ENCODE results near the gene TIAM2.
"Not testable (repeated sequence)": the region's sequence is repeated elsewhere in the genome, so short reads cannot be mapped to it uniquely, and the experiment has no call there.

- TF ChIP-seq, protein P1, sequence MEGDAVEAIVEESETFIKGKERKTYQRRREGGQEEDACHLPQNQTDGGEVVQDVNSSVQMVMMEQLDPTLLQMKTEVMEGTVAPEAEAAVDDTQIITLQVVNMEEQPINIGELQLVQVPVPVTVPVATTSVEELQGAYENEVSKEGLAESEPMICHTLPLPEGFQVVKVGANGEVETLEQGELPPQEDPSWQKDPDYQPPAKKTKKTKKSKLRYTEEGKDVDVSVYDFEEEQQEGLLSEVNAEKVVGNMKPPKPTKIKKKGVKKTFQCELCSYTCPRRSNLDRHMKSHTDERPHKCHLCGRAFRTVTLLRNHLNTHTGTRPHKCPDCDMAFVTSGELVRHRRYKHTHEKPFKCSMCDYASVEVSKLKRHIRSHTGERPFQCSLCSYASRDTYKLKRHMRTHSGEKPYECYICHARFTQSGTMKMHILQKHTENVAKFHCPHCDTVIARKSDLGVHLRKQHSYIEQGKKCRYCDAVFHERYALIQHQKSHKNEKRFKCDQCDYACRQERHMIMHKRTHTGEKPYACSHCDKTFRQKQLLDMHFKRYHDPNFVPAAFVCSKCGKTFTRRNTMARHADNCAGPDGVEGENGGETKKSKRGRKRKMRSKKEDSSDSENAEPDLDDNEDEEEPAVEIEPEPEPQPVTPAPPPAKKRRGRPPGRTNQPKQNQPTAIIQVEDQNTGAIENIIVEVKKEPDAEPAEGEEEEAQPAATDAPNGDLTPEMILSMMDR (IDR thresholded peaks at IDR 0.05; ENCODE audit: borderline replicate concordance, extremely low read depth, low read length, poor library complexity, severe bottlenecking): not testable (repeated sequence)
- not testable (repeated sequence) for TF ChIP-seq EZH2 (IDR thresholded peaks at IDR 0.05; ENCODE audit: borderline replicate concordance, low read depth, low read length, severe bottlenecking)
Observed at GRCh38 chr6:155185041-155185440, 189.9 kb downstream of the TIAM2 start.

Measured in DND-41 (cell line).